ENCODE data around the gene SRPK1.

DNA sequence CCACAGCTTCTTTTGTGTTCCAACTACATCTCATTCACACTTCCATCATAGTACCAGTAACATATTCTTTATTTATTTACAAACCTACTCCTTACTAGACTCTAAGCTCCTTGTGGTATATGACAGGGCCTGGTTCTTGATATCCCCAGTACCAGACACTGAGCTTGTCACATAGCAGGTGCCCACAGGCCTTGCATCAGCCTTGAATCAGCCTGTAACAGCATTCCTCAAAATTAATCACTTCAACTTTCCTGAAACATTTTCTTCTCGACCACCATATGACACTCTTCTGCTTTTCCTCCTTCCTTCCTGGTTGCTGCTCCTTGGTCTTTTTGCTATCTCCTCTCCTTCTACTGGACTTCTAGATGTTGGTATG, 24.7 kb upstream of the SRPK1 start:
- TF ChIP-seq POLR2A (IDR thresholded peaks at IDR 0.05; ENCODE audit: low read depth, low read length) (no peak), POLR2AphosphoS5 (IDR thresholded peaks at IDR 0.05; ENCODE audit: low read depth, low read length) (no peak)
